ENCODE data around the gene FAM162A.

GRCh38 chr3:122374034-122374433 is 9.9 kb upstream of the FAM162A start:
- TF ChIP-seq EZH2phosphoT487 (IDR thresholded peaks at IDR 0.05; ENCODE audit: low read depth) (no peak), CTCF (IDR thresholded peaks at IDR 0.05; ENCODE audit: low read depth, low read length) (no peak)
